GM23248 (cell line): ENCODE results near the gene NUDT14.

Experiments
- EZH2 ChIP-seq: fragments of 200-600 bp; sonication (generic); IDR thresholded peaks from 2 replicates; pipeline ENCODE4 v1.6.1; 2018; ENCODE audit warnings: antibody characterized with exemption, mild to moderate bottlenecking; ENCODE audit not compliant: insufficient read depth, poor library complexity, severe bottlenecking
- EZH2phosphoT487 ChIP-seq: fragments of 200-600 bp; sonication (generic); IDR thresholded peaks from 2 replicates; pipeline ENCODE4 v1.6.1; 2018; ENCODE audit warnings: antibody characterized with exemption, moderate library complexity, mild to moderate bottlenecking, low read depth; ENCODE audit not compliant: insufficient read depth

- TF ChIP-seq EZH2 (no peak), EZH2phosphoT487 (no peak)
Measured at GRCh38 chr14:105212541-105213300, 31.6 kb upstream of the NUDT14 start.
